ENCODE results near the gene ADAM12. TPM values are rescaled to one million over a fixed set of nuclear protein-coding genes. Genes with fewer than 3 reads are reported as not detected.

Gene ADAM12
- total and polyA plus RNA-seq, 4 donors: 0.03 to 0.33 (median 0.19) TPM

GRCh38 chr10:126210051-126210651, 178.1 kb downstream of the ADAM12 start:
- Histone ChIP-seq H3K27ac (ENCODE audit: low read depth in 1 of 2, low read length in 2 of 2) (no peak overlapping the region), H3K36me3 (ENCODE audit: control insufficient read depth in 4 of 4, insufficient read depth in 3 of 4, low read depth in 1 of 4, low read length in 3 of 4) (no peaks in the 10 kb centered on the region), H3K4me1 (ENCODE audit: control insufficient read depth in 4 of 4, insufficient read depth in 4 of 4, low read length in 3 of 4) (peaks cover 0 to 2% (median 0%) of the 10 kb centered on the region in 4 donors), H3K27me3 (ENCODE audit: control insufficient read depth in 4 of 4, insufficient read depth in 4 of 4, low read length in 3 of 4) (peaks cover 0 to 12% (median under 1%) of the 10 kb centered on the region in 4 donors), H3K4me3 (ENCODE audit: low read depth in 1 of 3, low read length in 3 of 3) (no peak overlapping the region), H3K9ac (ENCODE audit: low read depth in 1 of 2, low read length in 2 of 2) (no peak overlapping the region), H3K9me3 (ENCODE audit: control insufficient read depth in 4 of 4, low read length in 3 of 4) (no peaks in the 10 kb centered on the region)
- TF ChIP-seq RAD21 (IDR thresholded peaks at IDR 0.05) (no peak), ATF3 (IDR thresholded peaks at IDR 0.05) (no peak), FOXA2 (IDR thresholded peaks at IDR 0.05) (no peak), REST (IDR thresholded peaks at IDR 0.05) (no peak), SP1 (IDR thresholded peaks at IDR 0.05) (no peak), RXRA (IDR thresholded peaks at IDR 0.05) (no peak), JUND (IDR thresholded peaks at IDR 0.05) (no peak), TAF1 (conservative IDR thresholded peaks at IDR 0.05) (no peak), MAX (IDR thresholded peaks at IDR 0.05) (no peak), ZBTB33 (IDR thresholded peaks at IDR 0.05) (no peak)
- 75% methylated on average over 10 of the region's 10 CpGs for WGBS
- DNase-seq (ENCODE audit: low spot score): no peak

GRCh38 chr10:126209451-126209850, 178.8 kb downstream of the ADAM12 start:
- 63% methylated on average over 4 of the region's 4 CpGs for WGBS
- no peaks in the 10 kb centered on the region for H3K9me3 ChIP-seq (ENCODE audit: control insufficient read depth in 4 of 4, low read length in 3 of 4)
- no peak overlapping the region for H3K27ac ChIP-seq (ENCODE audit: low read depth in 1 of 2, low read length in 2 of 2)
- TF ChIP-seq TAF1 (conservative IDR thresholded peaks at IDR 0.05): no peak
- TF ChIP-seq HNF4A (conservative IDR thresholded peaks at IDR 0.05): no peak
- TF ChIP-seq JUND (IDR thresholded peaks at IDR 0.05): no peak
- peaks cover 0 to 12% (median under 1%) of the 10 kb centered on the region in 4 donors for H3K27me3 ChIP-seq (ENCODE audit: control insufficient read depth in 4 of 4, insufficient read depth in 4 of 4, low read length in 3 of 4)
- no peak overlapping the region for H3K4me3 ChIP-seq (ENCODE audit: low read depth in 1 of 3, low read length in 3 of 3)
- no peak overlapping the region for H3K9ac ChIP-seq (ENCODE audit: low read depth in 1 of 2, low read length in 2 of 2)
- no peaks in the 10 kb centered on the region for H3K36me3 ChIP-seq (ENCODE audit: control insufficient read depth in 4 of 4, insufficient read depth in 3 of 4, low read depth in 1 of 4, low read length in 3 of 4)
- no peak for DNase-seq (ENCODE audit: low spot score)
- peaks cover 0 to 2% (median 0%) of the 10 kb centered on the region in 4 donors for H3K4me1 ChIP-seq (ENCODE audit: control insufficient read depth in 4 of 4, insufficient read depth in 4 of 4, low read length in 3 of 4)

Data from liver (tissue), 9 donors.